HEK293 (cell line): ENCODE data around the gene ARHGAP10.

Experiments
- CTCF ChIA-PET: fragments of 350-600 bp; formaldehyde crosslinking; extraction: SDS; loops from one replicate; lab custom pipeline; 2021; ENCODE audit warnings: antibody characterized with exemption; lab: Yijun Ruan, JAX
- POLR2A ChIA-PET: fragments of 300-600 bp; formaldehyde crosslinking; extraction: SDS; loops from one replicate; lab custom pipeline; 2020; ENCODE audit warnings: antibody characterized with exemption, inconsistent platforms; lab: Yijun Ruan, JAX
- H3K27ac ChIP-seq: fragments of 200-500 bp; sonication (Bioruptor generic); 2 replicates; pipeline ENCODE4 v1.5.1; 2014; ENCODE audit warnings: low read depth, low read length, control low read depth, inconsistent platforms; ENCODE audit errors: extremely low read depth
- H3K36me3 ChIP-seq, 2 experiments: fragments of 200-500 bp in 1 of 2; sonication (Bioruptor generic) in 1 of 2; 1 replicate in 1 of 2; 2 replicates in 1 of 2; pipeline ENCODE4 v1.5.1; 2014 to 2017; ENCODE audit warnings: inconsistent platforms in 2 of 2, low read length in 2 of 2; ENCODE audit not compliant: control insufficient read depth in 2 of 2, insufficient read depth in 1 of 2
- H3K4me1 ChIP-seq: fragments of 200-500 bp; sonication (Bioruptor generic); 2 replicates; pipeline ENCODE4 v1.5.1; 2014; ENCODE audit warnings: mild to moderate bottlenecking, low read length, inconsistent platforms; ENCODE audit not compliant: control insufficient read depth, insufficient read depth
- H3K4me3 ChIP-seq: 2 replicates; pipeline ENCODE4 v1.5.1; 2011; ENCODE audit warnings: low read depth, mild to moderate bottlenecking, control low read depth, low read length, moderate library complexity
- H3K9me3 ChIP-seq: fragments of 200-500 bp; sonication (Bioruptor generic); 2 replicates; pipeline ENCODE4 v1.5.1; 2014; ENCODE audit warnings: low read depth, low read length, inconsistent platforms; ENCODE audit not compliant: control insufficient read depth, insufficient read depth
- GLIS1 ChIP-seq: fragments of 450-650 bp; formaldehyde crosslinking; IDR thresholded peaks from 2 replicates; pipeline ENCODE4 v1.5.1; 2016; ENCODE audit warnings: missing biosample characterization, missing genetic modification characterization
- GLIS2 ChIP-seq: fragments of 450-650 bp; formaldehyde crosslinking; IDR thresholded peaks from 2 replicates; pipeline ENCODE4 v1.5.1; 2016; ENCODE audit warnings: missing biosample characterization, missing genetic modification characterization
- KLF7 ChIP-seq: fragments of 450-650 bp; formaldehyde crosslinking; IDR thresholded peaks from 2 replicates; pipeline ENCODE4 v1.5.1; 2016; ENCODE audit warnings: missing biosample characterization, missing genetic modification characterization, borderline replicate concordance
- RBAK ChIP-seq: fragments of 450-650 bp; formaldehyde crosslinking; IDR thresholded peaks from 2 replicates; pipeline ENCODE4 v1.5.1; 2016; ENCODE audit warnings: missing biosample characterization, missing genetic modification characterization
- SP2 ChIP-seq: fragments of 450-650 bp; formaldehyde crosslinking; IDR thresholded peaks from 2 replicates; pipeline ENCODE4 v1.5.1; 2016; ENCODE audit warnings: missing biosample characterization, missing genetic modification characterization
- ZBTB17 ChIP-seq: fragments of 450-650 bp; formaldehyde crosslinking; IDR thresholded peaks from 2 replicates; pipeline ENCODE4 v1.5.1; 2016; ENCODE audit warnings: missing biosample characterization, missing genetic modification characterization
- ZBTB8A ChIP-seq: fragments of 450-650 bp; formaldehyde crosslinking; IDR thresholded peaks from 2 replicates; pipeline ENCODE4 v1.5.1; 2016; ENCODE audit warnings: missing biosample characterization, missing genetic modification characterization
- ZEB2 ChIP-seq: fragments of 450-650 bp; formaldehyde crosslinking; IDR thresholded peaks from 2 replicates; pipeline ENCODE4 v1.5.1; 2016; ENCODE audit warnings: missing biosample characterization, missing genetic modification characterization
- ZFP69B ChIP-seq: fragments of 450-650 bp; formaldehyde crosslinking; IDR thresholded peaks from 2 replicates; pipeline ENCODE4 v1.5.1; 2016; ENCODE audit warnings: missing biosample characterization, missing genetic modification characterization
- ZNF157 ChIP-seq: fragments of 450-650 bp; formaldehyde crosslinking; IDR thresholded peaks from 2 replicates; pipeline ENCODE4 v1.5.1; 2016; ENCODE audit warnings: missing biosample characterization, missing genetic modification characterization
- ZNF202 ChIP-seq: fragments of 450-650 bp; formaldehyde crosslinking; IDR thresholded peaks from 2 replicates; pipeline ENCODE4 v1.5.1; 2016; ENCODE audit warnings: missing biosample characterization, missing genetic modification characterization, borderline replicate concordance
- ZNF23 ChIP-seq: fragments of 450-650 bp; formaldehyde crosslinking; IDR thresholded peaks from 2 replicates; pipeline ENCODE4 v1.5.1; 2016; ENCODE audit warnings: missing biosample characterization, missing genetic modification characterization, borderline replicate concordance
- ZNF311 ChIP-seq: fragments of 450-650 bp; formaldehyde crosslinking; IDR thresholded peaks from 2 replicates; pipeline ENCODE4 v1.5.1; 2017; ENCODE audit warnings: missing biosample characterization, missing genetic modification characterization, borderline replicate concordance
- ZNF324 ChIP-seq: fragments of 450-650 bp; formaldehyde crosslinking; IDR thresholded peaks from 2 replicates; pipeline ENCODE4 v1.5.1; 2016; ENCODE audit warnings: missing biosample characterization, missing genetic modification characterization
- ZNF473 ChIP-seq: fragments of 450-650 bp; formaldehyde crosslinking; IDR thresholded peaks from 2 replicates; pipeline ENCODE4 v1.5.1; 2017; ENCODE audit warnings: missing biosample characterization, missing genetic modification characterization
- ZNF48 ChIP-seq: fragments of 450-650 bp; formaldehyde crosslinking; IDR thresholded peaks from 2 replicates; pipeline ENCODE4 v1.5.1; 2016; ENCODE audit warnings: missing biosample characterization, missing genetic modification characterization
- ZNF510 ChIP-seq: fragments of 450-650 bp; formaldehyde crosslinking; IDR thresholded peaks from 2 replicates; pipeline ENCODE4 v1.5.1; 2018; ENCODE audit warnings: mild to moderate bottlenecking, missing genetic modification characterization, missing biosample characterization; ENCODE audit not compliant: insufficient replicate concordance
- ZNF514 ChIP-seq: fragments of 450-650 bp; formaldehyde crosslinking; IDR thresholded peaks from 2 replicates; pipeline ENCODE4 v1.5.1; 2016; ENCODE audit warnings: missing biosample characterization, missing genetic modification characterization
- ZNF521 ChIP-seq: fragments of 450-650 bp; formaldehyde crosslinking; IDR thresholded peaks from 2 replicates; pipeline ENCODE4 v1.5.1; 2017; ENCODE audit warnings: missing biosample characterization, mild to moderate bottlenecking, missing genetic modification characterization
- ZNF791 ChIP-seq: fragments of 450-650 bp; formaldehyde crosslinking; IDR thresholded peaks from 2 replicates; pipeline ENCODE4 v1.5.1; 2016; ENCODE audit warnings: missing biosample characterization, missing genetic modification characterization
- ZNF830 ChIP-seq: fragments of 450-650 bp; IDR thresholded peaks from 2 replicates; pipeline ENCODE4 v1.5.0; 2018; ENCODE audit warnings: missing biosample characterization, missing genetic modification characterization, low read depth, mild to moderate bottlenecking, moderate library complexity
- ZNF837 ChIP-seq: fragments of 450-650 bp; formaldehyde crosslinking; IDR thresholded peaks from 2 replicates; pipeline ENCODE4 v1.5.1; 2016; ENCODE audit warnings: missing biosample characterization, missing genetic modification characterization
- TF ChIP-seq, protein P1 (sequence below): fragments of 450-650 bp; formaldehyde crosslinking; IDR thresholded peaks from 2 replicates; pipeline ENCODE4 v1.5.1; 2017; ENCODE audit warnings: missing biosample characterization, missing genetic modification characterization
- TF ChIP-seq, protein P2 (sequence below): fragments of 450-650 bp; formaldehyde crosslinking; IDR thresholded peaks from 2 replicates; pipeline ENCODE4 v1.5.1; 2016; ENCODE audit warnings: missing biosample characterization, missing genetic modification characterization
- TF ChIP-seq, protein P3 (sequence below): fragments of 450-650 bp; formaldehyde crosslinking; IDR thresholded peaks from 2 replicates; pipeline ENCODE4 v1.5.1; 2016; ENCODE audit warnings: missing biosample characterization, missing genetic modification characterization
- TF ChIP-seq, protein P4 (sequence below): fragments of 450-650 bp; formaldehyde crosslinking; IDR thresholded peaks from 2 replicates; pipeline ENCODE4 v1.5.1; 2017; ENCODE audit warnings: missing biosample characterization, missing genetic modification characterization

ARHGAP10 gene

DNA sequence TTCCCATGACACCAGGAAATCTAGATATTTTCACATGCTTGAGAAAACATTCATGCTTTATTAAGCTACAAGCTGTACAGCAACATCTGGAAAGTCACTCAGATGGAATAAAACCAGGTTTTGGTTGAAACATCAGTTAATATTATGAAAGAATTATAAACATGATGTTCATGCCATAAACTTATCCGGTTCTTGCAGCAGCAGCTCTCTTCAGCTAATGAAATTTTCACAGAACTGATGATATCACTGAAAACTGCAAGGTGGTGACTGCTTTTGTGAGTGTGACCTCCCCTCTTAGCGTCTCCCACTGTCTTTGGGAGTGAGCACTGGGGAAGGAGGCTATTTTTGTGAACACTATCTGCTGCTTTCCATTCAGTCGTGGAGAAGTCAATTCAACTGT lies 56.9 kb downstream of the ARHGAP10 start:
- CTCF ChIA-PET: interaction anchor here (0.6 to 1.4 kb wide), 3 partner anchors 13 to 77 kb away, joined by 3 read pairs; no protein-coding TSS in a partner anchor
- H3K27ac ChIP-seq: 0 out of 2 replicates have a peak overlapping the region, but pooled peaks have one; percentile 14
- H3K4me1 ChIP-seq: peaks cover 33% of the 10 kb centered on the region
- H3K4me3 ChIP-seq: no peak overlapping the region
- no peaks in the 10 kb centered on the region for H3K9me3 ChIP-seq
- POLR2A ChIA-PET: interaction anchor here (1.2 kb wide), 1 partner anchor 56 kb away, joined by 3 read pairs; no protein-coding TSS in a partner anchor
- TF ChIP-seq, protein P1, sequence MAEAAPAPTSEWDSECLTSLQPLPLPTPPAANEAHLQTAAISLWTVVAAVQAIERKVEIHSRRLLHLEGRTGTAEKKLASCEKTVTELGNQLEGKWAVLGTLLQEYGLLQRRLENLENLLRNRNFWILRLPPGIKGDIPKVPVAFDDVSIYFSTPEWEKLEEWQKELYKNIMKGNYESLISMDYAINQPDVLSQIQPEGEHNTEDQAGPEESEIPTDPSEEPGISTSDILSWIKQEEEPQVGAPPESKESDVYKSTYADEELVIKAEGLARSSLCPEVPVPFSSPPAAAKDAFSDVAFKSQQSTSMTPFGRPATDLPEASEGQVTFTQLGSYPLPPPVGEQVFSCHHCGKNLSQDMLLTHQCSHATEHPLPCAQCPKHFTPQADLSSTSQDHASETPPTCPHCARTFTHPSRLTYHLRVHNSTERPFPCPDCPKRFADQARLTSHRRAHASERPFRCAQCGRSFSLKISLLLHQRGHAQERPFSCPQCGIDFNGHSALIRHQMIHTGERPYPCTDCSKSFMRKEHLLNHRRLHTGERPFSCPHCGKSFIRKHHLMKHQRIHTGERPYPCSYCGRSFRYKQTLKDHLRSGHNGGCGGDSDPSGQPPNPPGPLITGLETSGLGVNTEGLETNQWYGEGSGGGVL (tag by site-specific recombination): no peak
- TF ChIP-seq ZNF324 (tag by site-specific recombination) (no peak), RBAK (tag by site-specific recombination) (no peak), ZNF791 (tag by site-specific recombination) (no peak), ZBTB17 (tag by site-specific recombination) (no peak), ZBTB8A (tag by site-specific recombination) (no peak), ZNF837 (tag by site-specific recombination) (no peak), ZEB2 (tag by site-specific recombination) (no peak), ZNF48 (tag by site-specific recombination) (no peak), GLIS2 (no peak), ZNF510 (no peak), ZNF473 (tag by site-specific recombination) (no peak), ZNF23 (no peak)
- TF ChIP-seq, protein P2, sequence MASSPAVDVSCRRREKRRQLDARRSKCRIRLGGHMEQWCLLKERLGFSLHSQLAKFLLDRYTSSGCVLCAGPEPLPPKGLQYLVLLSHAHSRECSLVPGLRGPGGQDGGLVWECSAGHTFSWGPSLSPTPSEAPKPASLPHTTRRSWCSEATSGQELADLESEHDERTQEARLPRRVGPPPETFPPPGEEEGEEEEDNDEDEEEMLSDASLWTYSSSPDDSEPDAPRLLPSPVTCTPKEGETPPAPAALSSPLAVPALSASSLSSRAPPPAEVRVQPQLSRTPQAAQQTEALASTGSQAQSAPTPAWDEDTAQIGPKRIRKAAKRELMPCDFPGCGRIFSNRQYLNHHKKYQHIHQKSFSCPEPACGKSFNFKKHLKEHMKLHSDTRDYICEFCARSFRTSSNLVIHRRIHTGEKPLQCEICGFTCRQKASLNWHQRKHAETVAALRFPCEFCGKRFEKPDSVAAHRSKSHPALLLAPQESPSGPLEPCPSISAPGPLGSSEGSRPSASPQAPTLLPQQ (tag by site-specific recombination): no peak
- TF ChIP-seq, protein P3, sequence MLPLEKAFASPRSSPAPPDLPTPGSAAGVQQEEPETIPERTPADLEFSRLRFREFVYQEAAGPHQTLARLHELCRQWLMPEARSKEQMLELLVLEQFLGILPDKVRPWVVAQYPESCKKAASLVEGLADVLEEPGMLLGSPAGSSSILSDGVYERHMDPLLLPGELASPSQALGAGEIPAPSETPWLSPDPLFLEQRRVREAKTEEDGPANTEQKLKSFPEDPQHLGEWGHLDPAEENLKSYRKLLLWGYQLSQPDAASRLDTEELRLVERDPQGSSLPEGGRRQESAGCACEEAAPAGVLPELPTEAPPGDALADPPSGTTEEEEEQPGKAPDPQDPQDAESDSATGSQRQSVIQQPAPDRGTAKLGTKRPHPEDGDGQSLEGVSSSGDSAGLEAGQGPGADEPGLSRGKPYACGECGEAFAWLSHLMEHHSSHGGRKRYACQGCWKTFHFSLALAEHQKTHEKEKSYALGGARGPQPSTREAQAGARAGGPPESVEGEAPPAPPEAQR (tag by site-specific recombination): no peak
- H3K36me3 ChIP-seq: no peaks in the 10 kb centered on the region

DNA sequence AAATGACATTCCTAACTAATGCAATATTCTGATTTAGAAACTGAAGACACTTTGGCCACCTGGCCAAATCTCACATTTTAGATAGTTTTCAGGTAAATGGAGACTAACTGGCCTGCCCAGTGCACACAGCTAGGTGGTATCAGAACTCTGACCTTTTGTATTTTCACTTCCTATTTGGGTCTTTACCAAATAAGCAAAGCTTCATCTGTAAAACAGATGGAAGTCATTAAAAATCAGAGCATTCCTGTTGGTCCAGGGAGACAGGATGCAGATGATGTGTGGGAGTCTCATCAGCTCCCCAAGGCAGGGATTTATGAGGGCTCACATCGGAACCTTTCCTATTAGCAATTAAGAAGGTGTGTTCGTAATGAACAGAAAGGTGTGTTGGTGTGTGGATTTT lies 57.7 kb downstream of the ARHGAP10 start:
- CTCF ChIA-PET: interaction anchor here (1.4 kb wide), 1 partner anchor 76 kb away, joined by 3 read pairs; no protein-coding TSS in a partner anchor
- POLR2A ChIA-PET: interaction anchor here (1.2 kb wide), 1 partner anchor 57 kb away, joined by 3 read pairs; no protein-coding TSS in a partner anchor

DNA sequence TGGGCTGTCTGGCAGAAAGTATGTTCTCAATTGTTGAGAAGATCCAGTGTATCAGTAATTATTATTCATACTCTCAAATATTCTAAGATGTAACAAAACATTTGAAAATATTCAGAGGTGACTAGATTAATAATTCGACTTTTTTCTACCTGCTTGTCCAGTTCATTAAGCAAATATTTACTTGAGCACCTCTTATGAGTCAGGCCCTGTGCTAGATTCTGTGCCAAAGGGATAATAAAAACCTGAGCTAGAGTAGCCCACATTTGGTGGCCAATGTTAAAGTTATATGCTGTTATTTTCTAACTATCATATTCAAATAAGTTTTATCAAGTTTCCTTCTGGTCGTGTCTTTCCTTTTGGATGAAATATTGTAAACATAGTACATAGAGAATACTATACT lies 58.5 kb downstream of the ARHGAP10 start:
- H3K36me3 ChIP-seq: no peaks in the 10 kb centered on the region
- peaks cover 33% of the 10 kb centered on the region for H3K4me1 ChIP-seq
- H3K4me3 ChIP-seq: no peak overlapping the region
- no peaks in the 10 kb centered on the region for H3K9me3 ChIP-seq
- no peak overlapping the region for H3K27ac ChIP-seq
- CTCF ChIA-PET: no interaction called here
- POLR2A ChIA-PET: no interaction called here
- TF ChIP-seq ZNF157 (tag by site-specific recombination) (no peak), SP2 (tag by site-specific recombination) (no peak), ZNF311 (tag by site-specific recombination) (no peak), ZFP69B (tag by site-specific recombination) (no peak), ZNF23 (no peak), GLIS1 (no peak), ZNF473 (tag by site-specific recombination) (no peak), ZNF521 (no peak), ZNF202 (tag by site-specific recombination) (no peak), ZNF830 (tag by site-specific recombination) (no peak), KLF7 (tag by site-specific recombination) (no peak)
- TF ChIP-seq, protein P4, sequence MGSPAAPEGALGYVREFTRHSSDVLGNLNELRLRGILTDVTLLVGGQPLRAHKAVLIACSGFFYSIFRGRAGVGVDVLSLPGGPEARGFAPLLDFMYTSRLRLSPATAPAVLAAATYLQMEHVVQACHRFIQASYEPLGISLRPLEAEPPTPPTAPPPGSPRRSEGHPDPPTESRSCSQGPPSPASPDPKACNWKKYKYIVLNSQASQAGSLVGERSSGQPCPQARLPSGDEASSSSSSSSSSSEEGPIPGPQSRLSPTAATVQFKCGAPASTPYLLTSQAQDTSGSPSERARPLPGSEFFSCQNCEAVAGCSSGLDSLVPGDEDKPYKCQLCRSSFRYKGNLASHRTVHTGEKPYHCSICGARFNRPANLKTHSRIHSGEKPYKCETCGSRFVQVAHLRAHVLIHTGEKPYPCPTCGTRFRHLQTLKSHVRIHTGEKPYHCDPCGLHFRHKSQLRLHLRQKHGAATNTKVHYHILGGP: no peak

More for the DNA sequence above, 57.7 kb downstream of the ARHGAP10 start:
- H3K9me3 ChIP-seq: no peaks in the 10 kb centered on the region
- H3K27ac ChIP-seq: no peak overlapping the region
- no peak for TF ChIP-seq ZNF514 (tag by site-specific recombination)
- no peaks in the 10 kb centered on the region for H3K36me3 ChIP-seq
- peaks cover 37% of the 10 kb centered on the region for H3K4me1 ChIP-seq
- H3K4me3 ChIP-seq: no peak overlapping the region
